ENCODE results near the gene TENM4. TPM values are rescaled to one million over a fixed set of nuclear protein-coding genes. Genes with fewer than 3 reads are reported as not detected.

Gene TENM4
- total RNA-seq, 1 donor from 2014 or later: 11.9 TPM

DNA sequence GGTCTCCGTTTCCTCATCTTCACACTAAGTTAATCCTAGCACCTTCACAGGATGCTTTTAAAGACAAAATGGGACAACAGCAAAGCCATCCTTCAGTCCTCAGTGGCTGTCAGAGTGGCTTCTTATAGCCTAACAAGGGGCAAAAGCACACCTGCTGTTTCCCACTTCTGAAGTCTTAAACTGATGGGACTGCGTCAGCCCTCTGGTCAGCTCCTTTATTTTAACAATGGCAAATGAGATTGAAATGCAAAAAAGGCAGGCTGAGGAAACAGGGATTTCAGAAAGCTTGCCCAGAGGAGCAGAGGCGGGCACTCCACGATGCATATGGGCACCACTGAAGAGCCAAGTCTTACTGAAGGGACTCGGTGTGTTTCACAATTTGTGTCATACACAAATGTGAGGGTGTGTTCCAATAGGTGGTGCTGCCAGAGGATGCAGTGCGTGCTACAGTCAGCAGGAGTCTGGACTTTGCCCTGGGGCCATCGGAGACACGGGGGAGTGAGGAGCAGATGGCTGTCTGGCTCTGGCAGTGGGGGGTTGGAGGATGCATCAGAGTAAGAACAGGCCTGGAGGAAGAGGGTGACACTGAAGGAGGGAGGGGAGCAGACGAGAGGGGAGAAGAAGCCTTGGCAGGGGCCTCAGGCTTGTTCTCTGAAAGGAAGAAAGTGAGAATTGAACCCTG lies 47.3 kb downstream of the TENM4 start:
- H3K27me3 ChIP-seq: no peaks in the 10 kb centered on the region
- DNase-seq (ENCODE audit: low spot score in 2 of 2): no peak
- TF ChIP-seq, protein P1, sequence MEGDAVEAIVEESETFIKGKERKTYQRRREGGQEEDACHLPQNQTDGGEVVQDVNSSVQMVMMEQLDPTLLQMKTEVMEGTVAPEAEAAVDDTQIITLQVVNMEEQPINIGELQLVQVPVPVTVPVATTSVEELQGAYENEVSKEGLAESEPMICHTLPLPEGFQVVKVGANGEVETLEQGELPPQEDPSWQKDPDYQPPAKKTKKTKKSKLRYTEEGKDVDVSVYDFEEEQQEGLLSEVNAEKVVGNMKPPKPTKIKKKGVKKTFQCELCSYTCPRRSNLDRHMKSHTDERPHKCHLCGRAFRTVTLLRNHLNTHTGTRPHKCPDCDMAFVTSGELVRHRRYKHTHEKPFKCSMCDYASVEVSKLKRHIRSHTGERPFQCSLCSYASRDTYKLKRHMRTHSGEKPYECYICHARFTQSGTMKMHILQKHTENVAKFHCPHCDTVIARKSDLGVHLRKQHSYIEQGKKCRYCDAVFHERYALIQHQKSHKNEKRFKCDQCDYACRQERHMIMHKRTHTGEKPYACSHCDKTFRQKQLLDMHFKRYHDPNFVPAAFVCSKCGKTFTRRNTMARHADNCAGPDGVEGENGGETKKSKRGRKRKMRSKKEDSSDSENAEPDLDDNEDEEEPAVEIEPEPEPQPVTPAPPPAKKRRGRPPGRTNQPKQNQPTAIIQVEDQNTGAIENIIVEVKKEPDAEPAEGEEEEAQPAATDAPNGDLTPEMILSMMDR (IDR thresholded peaks at IDR 0.05): no peak
- no peak overlapping the region for H3K4me3 ChIP-seq
- intact Hi-C loops (cut with DNase I): no loop called here
- no peaks in the 10 kb centered on the region for H3K36me3 ChIP-seq
- no peaks in the 10 kb centered on the region for H3K4me1 ChIP-seq
- no peaks in the 10 kb centered on the region for H3K9me3 ChIP-seq
- no peak overlapping the region for H3K27ac ChIP-seq

DNA sequence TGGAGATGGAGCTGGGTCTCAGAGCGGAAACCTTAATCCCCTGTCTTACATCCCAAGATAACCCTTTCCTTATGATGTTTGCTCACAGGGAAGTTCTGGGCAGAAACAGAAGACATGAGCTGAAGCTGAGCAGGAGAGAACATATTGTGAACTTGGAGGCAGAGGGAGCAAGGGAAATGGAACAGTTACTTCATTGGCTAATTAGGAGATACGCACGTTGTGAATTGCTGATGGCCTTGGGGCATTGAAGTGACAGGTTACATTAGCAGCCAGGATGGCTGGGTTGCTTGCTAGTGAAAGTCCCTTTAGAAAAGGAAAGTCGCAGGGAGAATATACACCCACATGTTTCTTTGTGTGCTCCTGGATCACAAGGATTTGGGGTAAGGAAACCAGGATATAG lies 48.7 kb downstream of the TENM4 start:
- Histone ChIP-seq H3K4me3 (no peak overlapping the region), H3K27ac (no peak overlapping the region), H3K27me3 (no peaks in the 10 kb centered on the region), H3K36me3 (no peaks in the 10 kb centered on the region), H3K9me3 (no peaks in the 10 kb centered on the region), H3K4me1 (no peaks in the 10 kb centered on the region)
- DNase-seq (ENCODE audit: low spot score in 2 of 2): no peak
- TF ChIP-seq, protein P1 (IDR thresholded peaks at IDR 0.05): no peak
- intact Hi-C loops (cut with DNase I): no loop called here

DNA sequence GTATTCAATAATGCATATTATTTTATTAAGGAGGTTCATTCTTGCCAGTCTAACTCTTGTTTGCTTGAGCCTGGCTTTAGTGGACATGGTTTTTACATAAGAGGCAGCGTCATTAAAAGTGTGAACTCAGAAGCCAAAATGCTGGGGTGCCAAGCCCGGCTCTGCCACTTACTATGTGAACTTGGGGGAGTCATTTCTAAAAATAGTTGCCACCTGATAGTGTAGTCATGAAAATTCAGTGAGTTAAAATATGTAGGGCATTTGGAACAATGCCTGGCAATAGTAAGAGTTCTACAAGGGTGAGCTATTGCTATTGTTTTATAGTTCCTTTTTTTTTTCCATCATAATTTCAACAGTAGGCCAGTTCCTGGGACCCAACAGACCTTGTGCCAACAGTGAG lies 49.9 kb downstream of the TENM4 start:
- Histone ChIP-seq H3K9me3 (no peaks in the 10 kb centered on the region), H3K4me3 (no peak overlapping the region), H3K4me1 (no peaks in the 10 kb centered on the region), H3K27ac (no peak overlapping the region), H3K36me3 (no peaks in the 10 kb centered on the region), H3K27me3 (no peaks in the 10 kb centered on the region)
- DNase-seq (ENCODE audit: low spot score in 2 of 2): no peak
- TF ChIP-seq, protein P1 (IDR thresholded peaks at IDR 0.05): no peak
- intact Hi-C loops (cut with DNase I): no loop called here

DNA sequence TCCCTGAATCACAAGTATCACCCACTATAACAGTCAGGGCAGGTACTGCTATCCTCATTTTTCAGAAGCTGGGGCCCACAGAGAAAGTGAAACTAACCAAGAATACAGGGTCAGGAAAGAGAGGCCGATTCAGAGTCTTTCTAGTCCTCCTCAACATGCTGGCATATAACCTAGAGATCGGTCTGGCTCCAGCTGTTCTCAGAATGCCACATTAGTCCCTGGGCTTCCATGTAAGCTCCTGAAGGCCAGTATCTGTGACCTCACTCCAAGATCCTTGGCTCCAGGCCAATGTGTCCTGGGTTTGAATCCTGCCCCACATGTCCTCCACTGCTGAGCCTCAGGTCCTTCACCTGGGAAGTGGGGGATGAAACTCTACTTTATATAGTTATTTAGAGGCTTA lies 50.4 kb downstream of the TENM4 start:
- TF ChIP-seq, protein P1 (IDR thresholded peaks at IDR 0.05): no peak
- no peaks in the 10 kb centered on the region for H3K27me3 ChIP-seq
- intact Hi-C loops (cut with DNase I): no loop called here
- H3K4me3 ChIP-seq: no peak overlapping the region
- H3K4me1 ChIP-seq: no peaks in the 10 kb centered on the region
- no peak for DNase-seq (ENCODE audit: low spot score in 2 of 2)
- H3K27ac ChIP-seq: no peak overlapping the region
- H3K36me3 ChIP-seq: no peaks in the 10 kb centered on the region
- no peaks in the 10 kb centered on the region for H3K9me3 ChIP-seq

DNA sequence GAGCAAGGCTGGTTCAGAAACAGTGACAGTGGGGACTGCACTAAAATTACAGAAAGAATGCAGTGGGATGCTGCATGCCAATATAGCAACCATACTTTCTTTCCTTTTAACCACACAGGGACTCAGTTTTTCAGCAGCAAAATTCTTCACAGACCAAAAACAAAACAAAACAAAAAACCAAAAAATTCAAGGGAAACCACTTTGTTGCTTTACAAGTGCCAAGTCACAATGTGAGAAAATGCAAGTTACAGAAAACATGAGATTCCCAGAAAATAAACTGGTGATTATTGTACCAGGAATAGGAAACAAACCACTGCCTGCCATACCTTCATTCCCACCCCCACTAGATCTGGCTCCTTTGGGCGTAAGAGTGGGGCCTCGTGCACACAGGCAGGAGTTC lies 52.6 kb downstream of the TENM4 start:
- Histone ChIP-seq H3K4me1 (no peaks in the 10 kb centered on the region), H3K27ac (no peak overlapping the region), H3K27me3 (no peaks in the 10 kb centered on the region), H3K4me3 (no peak overlapping the region), H3K9me3 (no peaks in the 10 kb centered on the region), H3K36me3 (no peaks in the 10 kb centered on the region)
- intact Hi-C loops (cut with DNase I): no loop called here
- DNase-seq (ENCODE audit: low spot score in 2 of 2): no peak
- TF ChIP-seq, protein P1 (IDR thresholded peaks at IDR 0.05): no peak

DNA sequence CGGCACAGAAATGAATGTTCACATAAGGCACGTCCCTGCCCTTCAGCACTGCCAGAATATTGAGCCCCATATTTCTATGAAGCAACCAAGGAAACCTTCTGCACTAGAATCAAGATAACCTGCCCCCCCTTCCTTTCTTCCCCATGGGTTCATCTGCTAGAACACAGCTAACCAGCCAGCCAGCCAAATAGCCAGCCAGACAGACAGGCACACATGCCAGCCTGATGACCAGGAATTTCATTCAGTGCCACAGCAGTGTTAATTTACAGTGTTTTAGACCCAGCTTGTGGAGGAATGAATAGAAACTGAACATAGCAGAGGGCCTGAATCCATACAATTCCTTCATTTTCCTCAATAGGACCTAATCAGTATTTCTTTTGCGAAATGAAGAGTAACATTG lies 57.0 kb downstream of the TENM4 start:
- DNase-seq (ENCODE audit: low spot score in 2 of 2): no peak
- intact Hi-C loops (cut with DNase I): no loop called here
- H3K27me3 ChIP-seq: no peaks in the 10 kb centered on the region

More for the DNA sequence above, 57.0 kb downstream of the TENM4 start:
- Histone ChIP-seq H3K36me3 (no peaks in the 10 kb centered on the region), H3K9me3 (no peaks in the 10 kb centered on the region), H3K27ac (no peak overlapping the region), H3K4me3 (no peak overlapping the region), H3K4me1 (no peaks in the 10 kb centered on the region)
- TF ChIP-seq, protein P1 (IDR thresholded peaks at IDR 0.05): no peak
